ENCODE data around the gene XPA.

The XPA gene

GRCh38 chr9:97658707-97659106 is 38.4 kb downstream of the XPA start:
- Histone ChIP-seq H3K27me3 (ENCODE audit: control insufficient read depth, insufficient read depth, low read length) (no peaks in the 10 kb centered on the region), H3K9ac (ENCODE audit: low read length) (no peak overlapping the region), H3K9me3 (ENCODE audit: control insufficient read depth, insufficient read depth, low read depth, low read length) (no peaks in the 10 kb centered on the region), H3K27ac (ENCODE audit: low read depth, low read length) (no peak overlapping the region), H3K36me3 (ENCODE audit: control insufficient read depth, insufficient read depth, low read length) (peaks cover 97% of the 10 kb centered on the region), H3K4me3 (ENCODE audit: low read depth, low read length) (no peak overlapping the region), H3K4me1 (ENCODE audit: control insufficient read depth, insufficient read depth, low read length) (no peaks in the 10 kb centered on the region)

GRCh38 chr9:97651646-97652045 is 45.5 kb downstream of the XPA start:
- Histone ChIP-seq H3K27me3 (ENCODE audit: control insufficient read depth, insufficient read depth, low read length) (no peaks in the 10 kb centered on the region), H3K9ac (ENCODE audit: low read length) (no peak overlapping the region), H3K4me1 (ENCODE audit: control insufficient read depth, insufficient read depth, low read length) (no peaks in the 10 kb centered on the region), H3K36me3 (ENCODE audit: control insufficient read depth, insufficient read depth, low read length) (peaks cover 92% of the 10 kb centered on the region), H3K27ac (ENCODE audit: low read depth, low read length) (no peak overlapping the region), H3K4me3 (ENCODE audit: low read depth, low read length) (no peak overlapping the region), H3K9me3 (ENCODE audit: control insufficient read depth, insufficient read depth, low read depth, low read length) (no peaks in the 10 kb centered on the region)

- peaks cover 90% of the 10 kb centered on the region for H3K36me3 ChIP-seq (ENCODE audit: control insufficient read depth, insufficient read depth, low read length)
- no peaks in the 10 kb centered on the region for H3K27me3 ChIP-seq (ENCODE audit: control insufficient read depth, insufficient read depth, low read length)
- H3K4me3 ChIP-seq (ENCODE audit: low read depth, low read length) = no peak overlapping the region
- no peaks in the 10 kb centered on the region for H3K4me1 ChIP-seq (ENCODE audit: control insufficient read depth, insufficient read depth, low read length)
- no peaks in the 10 kb centered on the region for H3K9me3 ChIP-seq (ENCODE audit: control insufficient read depth, insufficient read depth, low read depth, low read length)
- H3K27ac ChIP-seq (ENCODE audit: low read depth, low read length) = no peak overlapping the region
- no peak overlapping the region for H3K9ac ChIP-seq (ENCODE audit: low read length)
Measured at GRCh38 chr9:97647996-97648395, 49.1 kb downstream of the XPA start.

- H3K4me1 ChIP-seq (ENCODE audit: control insufficient read depth, insufficient read depth, low read length) = no peaks in the 10 kb centered on the region
- no peaks in the 10 kb centered on the region for H3K27me3 ChIP-seq (ENCODE audit: control insufficient read depth, insufficient read depth, low read length)
- peaks cover 92% of the 10 kb centered on the region for H3K36me3 ChIP-seq (ENCODE audit: control insufficient read depth, insufficient read depth, low read length)
- no peaks in the 10 kb centered on the region for H3K9me3 ChIP-seq (ENCODE audit: control insufficient read depth, insufficient read depth, low read depth, low read length)
- no peak overlapping the region for H3K27ac ChIP-seq (ENCODE audit: low read depth, low read length)
- no peak overlapping the region for H3K4me3 ChIP-seq (ENCODE audit: low read depth, low read length)
- H3K9ac ChIP-seq (ENCODE audit: low read length) = no peak overlapping the region
Measured at GRCh38 chr9:97645720-97646119, 51.4 kb downstream of the XPA start.

- no peak overlapping the region for H3K4me3 ChIP-seq (ENCODE audit: low read depth, low read length)
- no peaks in the 10 kb centered on the region for H3K27me3 ChIP-seq (ENCODE audit: control insufficient read depth, insufficient read depth, low read length)
- H3K4me1 ChIP-seq (ENCODE audit: control insufficient read depth, insufficient read depth, low read length) = peaks cover 8% of the 10 kb centered on the region
- H3K36me3 ChIP-seq (ENCODE audit: control insufficient read depth, insufficient read depth, low read length) = peaks cover 46% of the 10 kb centered on the region
- H3K9ac ChIP-seq (ENCODE audit: low read length) = no peak overlapping the region
- no peaks in the 10 kb centered on the region for H3K9me3 ChIP-seq (ENCODE audit: control insufficient read depth, insufficient read depth, low read depth, low read length)
- no peak overlapping the region for H3K27ac ChIP-seq (ENCODE audit: low read depth, low read length)
Measured at GRCh38 chr9:97640325-97640724, 56.8 kb downstream of the XPA start.

GRCh38 chr9:97638666-97639065 is 58.5 kb downstream of the XPA start:
- Histone ChIP-seq H3K27ac (ENCODE audit: low read depth, low read length) (no peak overlapping the region), H3K4me3 (ENCODE audit: low read depth, low read length) (no peak overlapping the region), H3K4me1 (ENCODE audit: control insufficient read depth, insufficient read depth, low read length) (peaks cover 14% of the 10 kb centered on the region), H3K36me3 (ENCODE audit: control insufficient read depth, insufficient read depth, low read length) (peaks cover 29% of the 10 kb centered on the region), H3K9me3 (ENCODE audit: control insufficient read depth, insufficient read depth, low read depth, low read length) (no peaks in the 10 kb centered on the region), H3K27me3 (ENCODE audit: control insufficient read depth, insufficient read depth, low read length) (no peaks in the 10 kb centered on the region), H3K9ac (ENCODE audit: low read length) (no peak overlapping the region)

- peak overlapping the region; percentile 15; the same call in 1 of the 2 replicates for H3K4me3 ChIP-seq (ENCODE audit: low read depth, low read length)
- no peak overlapping the region for H3K27ac ChIP-seq (ENCODE audit: low read depth, low read length)
- peaks cover 16% of the 10 kb centered on the region for H3K4me1 ChIP-seq (ENCODE audit: control insufficient read depth, insufficient read depth, low read length)
- no peaks in the 10 kb centered on the region for H3K9me3 ChIP-seq (ENCODE audit: control insufficient read depth, insufficient read depth, low read depth, low read length)
- H3K9ac ChIP-seq (ENCODE audit: low read length) = no peak overlapping the region
- no peaks in the 10 kb centered on the region for H3K27me3 ChIP-seq (ENCODE audit: control insufficient read depth, insufficient read depth, low read length)
- H3K36me3 ChIP-seq (ENCODE audit: control insufficient read depth, insufficient read depth, low read length) = peaks cover 12% of the 10 kb centered on the region
Measured at GRCh38 chr9:97636903-97637302, 60.2 kb downstream of the XPA start.

GRCh38 chr9:97635026-97635425 is 62.1 kb downstream of the XPA start:
- Histone ChIP-seq H3K36me3 (ENCODE audit: control insufficient read depth, insufficient read depth, low read length) (peaks cover 1% of the 10 kb centered on the region; the same call in 1 of the 2 replicates), H3K27ac (ENCODE audit: low read depth, low read length) (no peak overlapping the region), H3K27me3 (ENCODE audit: control insufficient read depth, insufficient read depth, low read length) (no peaks in the 10 kb centered on the region), H3K4me1 (ENCODE audit: control insufficient read depth, insufficient read depth, low read length) (peaks cover 18% of the 10 kb centered on the region), H3K9me3 (ENCODE audit: control insufficient read depth, insufficient read depth, low read depth, low read length) (no peaks in the 10 kb centered on the region), H3K9ac (ENCODE audit: low read length) (no peak overlapping the region), H3K4me3 (ENCODE audit: low read depth, low read length) (peak overlapping the region; percentile 95)

GRCh38 chr9:97633859-97634490 is 63.2 kb downstream of the XPA start:
- peaks cover 3% of the 10 kb centered on the region; the same call in 1 of the 2 replicates for H3K36me3 ChIP-seq (ENCODE audit: control insufficient read depth, insufficient read depth, low read length)
- peak overlapping the region; percentile 89 for H3K9ac ChIP-seq (ENCODE audit: low read length)
- peak overlapping the region; percentile 88 for H3K27ac ChIP-seq (ENCODE audit: low read depth, low read length)
- H3K9me3 ChIP-seq (ENCODE audit: control insufficient read depth, insufficient read depth, low read depth, low read length) = no peaks in the 10 kb centered on the region
- H3K4me3 ChIP-seq (ENCODE audit: low read depth, low read length) = peak overlapping the region; percentile 95
- H3K27me3 ChIP-seq (ENCODE audit: control insufficient read depth, insufficient read depth, low read length) = no peaks in the 10 kb centered on the region
- peaks cover 21% of the 10 kb centered on the region for H3K4me1 ChIP-seq (ENCODE audit: control insufficient read depth, insufficient read depth, low read length)

GRCh38 chr9:97632985-97633858 is 63.9 kb downstream of the XPA start, which contains the start of the genes NCBP1 and TSTD2:
Gene NCBP1 (plus strand): TSS chr9:97633821. CDS start chr9:97633882, 61 bp downstream.
Gene TSTD2 (minus strand): TSS chr9:97633368. CDS start chr9:97627562, 5,806 bp downstream.
- Histone ChIP-seq H3K27me3 (ENCODE audit: control insufficient read depth, insufficient read depth, low read length) (no peaks in the 10 kb centered on the region), H3K4me3 (ENCODE audit: low read depth, low read length) (peak within 1 kb of the TSS; percentile 95), H3K4me1 (ENCODE audit: control insufficient read depth, insufficient read depth, low read length) (peaks cover 24% of the 10 kb centered on the region), H3K9ac (ENCODE audit: low read length) (peak within 1 kb of the TSS; percentile 89), H3K27ac (ENCODE audit: low read depth, low read length) (peak within 1 kb of the TSS; percentile 88), H3K36me3 (ENCODE audit: control insufficient read depth, insufficient read depth, low read length) (peaks cover 3% of the 10 kb centered on the region; the same call in 1 of the 2 replicates), H3K9me3 (ENCODE audit: control insufficient read depth, insufficient read depth, low read depth, low read length) (no peaks in the 10 kb centered on the region)
